Adrenal gland (tissue), 5 donors: Measurements from ENCODE around the gene DCBLD1.
"Not testable (repeated sequence)": the region's sequence is repeated elsewhere in the genome, so short reads cannot be mapped to it uniquely, and the experiment has no call there.

ENCODE experiments used
- CTCF ChIP-seq, 6 experiments: fragments of 450-650 bp in 4 of 6; fragments of 200-600 bp in 2 of 6; sonication (generic) in 1 of 6; IDR thresholded peaks; 1 replicate in 5 of 6; 2 replicates in 1 of 6; pipeline versions ENCODE4 v1.5.1 to v1.8.0; 2016 to 2021; ENCODE audit warnings: antibody characterized with exemption in 6 of 6, mild to moderate bottlenecking in 2 of 6, moderate library complexity in 1 of 6
- POLR2A ChIP-seq, 2 donors: fragments of 450-650 bp; IDR thresholded peaks; one replicate each; pipeline ENCODE4 v1.6.1; 2017; ENCODE audit warnings: antibody characterized with exemption in 2 of 2, mild to moderate bottlenecking in 2 of 2, moderate library complexity in 1 of 2
- donor health status: DM: no; HTN: no; CAD: no.

GRCh38 chr6:117517995-117518394, 35.5 kb downstream of the DCBLD1 start:
- TF ChIP-seq CTCF, POLR2A (IDR thresholded peaks at IDR 0.05): not testable (repeated sequence)
